ENCODE measurements around the gene DGKG.

Gene DGKG

GRCh38 chr3:186210852-186211500 lies 151.1 kb downstream of the DGKG start:
- no peak for DNase-seq (ENCODE audit: low read depth, low spot score)

- peak; percentile 51 for DNase-seq (ENCODE audit: low read depth, low spot score)
Observed at GRCh38 chr3:186209810-186210752, 152.0 kb downstream of the DGKG start.

GRCh38 chr3:186208296-186208989 lies 153.6 kb downstream of the DGKG start:
- no peak for DNase-seq (ENCODE audit: low read depth, low spot score)

DNA sequence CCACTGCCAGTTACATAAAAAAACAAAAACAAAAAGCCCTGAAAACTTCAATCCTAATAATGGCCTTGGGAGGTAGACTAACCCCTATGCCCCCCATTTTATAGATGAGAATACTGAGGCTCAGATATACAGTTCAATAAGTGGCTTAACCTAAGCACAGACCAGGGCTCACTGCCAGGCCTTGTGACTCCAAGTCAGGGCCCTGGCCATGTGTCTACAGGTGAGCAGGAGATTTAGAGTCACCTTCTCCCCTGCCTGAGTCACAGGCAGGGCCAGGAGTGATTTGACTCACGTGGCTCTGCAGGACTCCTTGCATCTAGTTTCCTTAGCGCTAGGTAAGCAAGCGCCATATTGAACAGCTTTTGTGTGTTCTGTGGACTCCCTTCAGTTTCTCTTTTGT lies 154.5 kb downstream of the DGKG start:
- no peak for DNase-seq (ENCODE audit: low read depth, low spot score)

GRCh38 chr3:186200726-186201125 lies 161.3 kb downstream of the DGKG start:
- no peak for DNase-seq (ENCODE audit: low read depth, low spot score)

DNA sequence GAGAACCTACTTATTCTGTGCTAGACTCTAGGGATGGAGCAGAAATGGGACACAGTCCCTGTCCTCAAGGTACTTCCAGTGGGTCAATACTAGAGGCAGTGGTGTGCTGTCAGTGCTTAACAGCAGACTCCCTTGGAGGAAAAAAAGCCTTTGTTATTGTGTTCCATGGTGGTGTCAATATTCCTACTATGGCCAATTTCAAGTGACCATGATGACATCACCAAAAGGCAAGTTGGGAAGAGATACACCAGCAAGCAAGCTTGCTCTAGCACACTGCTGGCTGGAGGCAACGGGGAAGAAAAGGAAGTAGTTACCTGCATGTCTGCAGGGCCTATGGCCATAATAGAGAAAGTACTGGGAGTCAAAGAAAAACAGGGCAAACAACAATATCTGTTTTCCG lies 163.6 kb downstream of the DGKG start:
- DNase-seq (ENCODE audit: low read depth, low spot score) = no peak

- no peak for DNase-seq (ENCODE audit: low read depth, low spot score)
Observed at GRCh38 chr3:186194451-186194811, 167.6 kb downstream of the DGKG start.

GRCh38 chr3:186193534-186194450 lies 168.2 kb downstream of the DGKG start:
- DNase-seq (ENCODE audit: low read depth, low spot score) = peak; percentile 73

DNA sequence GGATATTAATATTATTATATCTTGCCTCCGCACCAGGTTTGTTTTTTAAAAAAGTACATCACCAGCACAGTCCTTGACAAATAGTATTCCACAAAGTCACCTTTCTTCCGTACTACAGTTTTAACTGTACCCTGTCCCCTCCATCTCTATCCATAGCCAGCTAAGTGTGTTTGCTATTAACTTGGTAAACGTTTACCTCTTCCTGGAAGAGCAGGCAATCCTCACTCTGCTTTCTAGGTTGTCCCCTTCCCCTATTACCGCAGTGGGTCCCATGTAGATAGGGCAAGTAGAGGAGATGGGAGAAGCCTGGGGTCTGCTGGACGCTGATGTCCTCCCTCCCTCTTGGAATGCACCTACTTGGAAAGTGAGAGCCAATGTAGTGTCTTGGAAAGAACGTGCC lies 169.2 kb downstream of the DGKG start:
- no peak for DNase-seq (ENCODE audit: low read depth, low spot score)

- no peak for DNase-seq (ENCODE audit: low read depth, low spot score)
Observed at GRCh38 chr3:186189492-186189891, 172.5 kb downstream of the DGKG start.

DNA sequence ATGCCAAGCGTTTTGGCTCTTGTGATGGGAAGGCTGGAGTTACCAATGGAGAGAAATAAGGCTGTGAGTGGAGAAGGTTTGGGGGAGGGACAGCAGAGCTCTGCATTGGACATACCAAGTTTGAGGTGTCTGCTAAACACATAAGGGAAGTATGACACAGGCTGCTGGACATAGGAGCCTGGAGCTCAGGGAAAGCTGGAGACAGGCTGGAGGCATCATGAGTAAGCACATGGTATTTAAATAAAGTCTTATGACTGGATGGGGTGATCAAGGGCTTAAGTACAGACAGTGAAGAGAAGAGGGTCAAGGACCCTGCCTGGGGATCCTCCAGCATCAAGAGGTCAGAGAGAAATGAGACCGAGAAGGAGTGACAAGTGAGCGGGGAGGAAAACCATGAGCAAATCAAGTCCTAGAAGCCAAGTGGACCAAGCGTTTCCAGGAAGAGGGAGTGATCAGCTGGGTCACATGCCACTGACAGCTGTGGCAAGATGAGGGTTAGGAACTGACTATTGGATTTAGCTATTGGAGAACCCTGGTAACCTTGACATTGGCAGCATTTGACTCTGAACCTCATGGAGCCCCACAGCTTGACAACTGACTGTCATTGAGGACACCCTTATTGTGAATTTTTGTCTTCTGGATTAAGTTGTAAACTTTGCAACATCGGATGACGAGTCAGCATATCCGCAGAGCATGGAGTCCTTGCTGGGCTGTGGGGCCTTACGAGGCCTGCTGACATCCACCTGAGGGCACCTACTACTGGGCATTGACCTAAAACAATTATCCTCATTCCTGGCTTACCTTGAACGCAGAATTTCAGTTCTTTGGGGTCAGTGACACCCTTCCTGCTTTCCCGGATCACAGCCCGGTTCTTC lies 174.4 kb downstream of the DGKG start:
- DNase-seq (ENCODE audit: low read depth, low spot score) = no peak

- no peak for DNase-seq (ENCODE audit: low read depth, low spot score)
Observed at GRCh38 chr3:186185194-186185787, 176.7 kb downstream of the DGKG start.

DNA sequence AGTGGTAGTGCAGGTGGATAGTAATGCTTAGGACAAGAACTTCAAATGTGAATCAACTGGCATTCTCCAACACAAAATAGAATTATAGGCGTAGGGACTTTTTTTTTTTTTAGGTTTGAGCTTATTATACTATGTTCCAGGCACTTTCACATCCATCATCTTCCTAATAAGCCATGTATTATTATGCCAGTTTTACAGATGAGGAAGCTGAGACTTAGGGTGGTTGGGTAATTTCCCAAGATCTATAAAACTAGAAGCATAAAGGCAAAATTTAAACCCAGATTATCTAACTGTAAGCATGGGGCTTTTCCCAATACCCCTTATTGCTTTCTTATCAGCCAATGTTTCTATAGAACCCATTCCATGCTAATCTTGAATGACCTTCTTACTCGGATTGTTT lies 178.0 kb downstream of the DGKG start:
- no peak for DNase-seq (ENCODE audit: low read depth, low spot score)

GRCh38 chr3:186182850-186183249 lies 179.2 kb downstream of the DGKG start:
- no peak for DNase-seq (ENCODE audit: low read depth, low spot score)

DNA sequence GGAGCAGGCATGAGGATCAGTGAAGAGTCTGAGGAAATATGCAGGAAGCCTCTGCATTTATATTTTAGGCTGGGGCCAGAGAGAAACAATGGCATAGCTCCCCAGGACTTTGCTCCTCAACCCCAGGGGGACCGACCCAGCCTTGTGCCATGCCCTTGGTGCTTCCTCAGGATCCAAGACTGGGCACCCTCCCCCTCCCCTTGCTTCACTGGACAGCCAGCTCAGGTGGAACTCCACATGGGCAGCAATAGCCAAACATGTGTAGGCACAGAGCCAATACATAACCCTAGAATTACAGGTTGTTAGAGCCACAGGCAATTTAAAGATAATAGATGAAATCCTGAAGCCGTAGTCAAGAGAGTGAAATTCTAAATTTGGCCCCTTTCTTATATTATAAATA lies 180.1 kb downstream of the DGKG start:
- no peak for DNase-seq (ENCODE audit: low read depth, low spot score)

DNA sequence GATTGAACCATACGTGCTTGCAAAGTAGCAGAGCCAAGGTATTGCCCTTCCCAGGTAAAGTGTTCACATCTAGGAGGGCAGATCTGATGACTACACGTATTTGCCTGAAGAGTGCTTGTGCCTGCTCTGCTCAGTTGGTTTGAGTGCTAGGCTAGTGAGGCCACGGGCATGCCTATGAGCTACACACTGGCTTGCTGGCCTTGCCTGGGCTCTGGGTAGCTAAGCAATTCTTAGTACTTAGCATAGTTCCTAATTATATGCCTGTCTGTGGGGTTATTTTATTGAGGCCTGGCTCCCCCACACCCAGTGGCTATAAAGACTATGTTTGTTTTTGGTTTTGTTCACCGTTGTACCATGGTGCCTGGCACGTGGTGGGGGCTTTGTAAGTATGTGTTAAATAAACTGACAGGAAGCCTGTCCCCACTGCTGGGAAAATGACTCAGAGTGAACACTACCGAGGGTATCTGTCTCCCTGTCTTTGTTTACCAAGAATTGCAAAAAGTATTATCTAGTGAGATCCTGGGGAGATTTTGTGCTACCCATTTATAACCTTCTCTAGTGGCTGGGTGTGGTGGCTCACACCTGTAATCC lies 181.0 kb downstream of the DGKG start:
- DNase-seq (ENCODE audit: low read depth, low spot score) = no peak

DNA sequence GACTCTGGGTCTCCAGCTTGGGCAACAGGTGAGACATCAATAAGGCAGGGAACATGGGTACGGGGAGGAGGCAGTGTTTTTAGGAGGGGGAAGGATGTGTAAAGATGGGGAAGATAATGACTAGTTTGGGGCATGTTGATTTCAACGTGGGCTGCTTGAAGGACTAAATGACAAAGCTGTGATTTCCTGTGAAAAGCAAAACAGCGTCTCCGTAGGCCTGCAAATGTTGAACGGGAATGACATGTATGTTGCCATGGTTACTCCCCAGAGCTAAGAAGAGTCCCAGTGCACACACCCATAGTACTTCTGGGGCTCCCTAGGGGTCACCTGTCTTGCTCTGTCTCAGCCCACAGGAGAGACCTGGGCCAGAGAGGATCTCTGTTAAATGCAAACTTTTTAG lies 181.9 kb downstream of the DGKG start:
- DNase-seq (ENCODE audit: low read depth, low spot score) = no peak

- no peak for DNase-seq (ENCODE audit: low read depth, low spot score)
Observed at GRCh38 chr3:186178412-186178811, 183.6 kb downstream of the DGKG start.

GRCh38 chr3:186176373-186176990 lies 185.6 kb downstream of the DGKG start:
- no peak for DNase-seq (ENCODE audit: low read depth, low spot score)
